CD4-positive, alpha-beta T cell treated with Interleukin-10 for 1 hour (primary cell): Measurements from ENCODE around the gene NAGA.
"Not testable (repeated sequence)": the region's sequence is repeated elsewhere in the genome, so short reads cannot be mapped to it uniquely, and the experiment has no call there.

Experiments used
- DNase-seq: peaks from one replicate; pipeline ENCODE4 v3.0.0-alpha.2; 2020

Gene NAGA

GRCh38 chr22:42070517-42071422 lies at the start of gene NAGA:
NAGA (minus strand) TSS chr22:42070812; CDS start chr22:42070297, 515 bp downstream.
- DNase-seq = peak; percentile 94

GRCh38 chr22:42116848-42117424 lies 46.3 kb upstream of the NAGA start:
- DNase-seq = no peak

DNA sequence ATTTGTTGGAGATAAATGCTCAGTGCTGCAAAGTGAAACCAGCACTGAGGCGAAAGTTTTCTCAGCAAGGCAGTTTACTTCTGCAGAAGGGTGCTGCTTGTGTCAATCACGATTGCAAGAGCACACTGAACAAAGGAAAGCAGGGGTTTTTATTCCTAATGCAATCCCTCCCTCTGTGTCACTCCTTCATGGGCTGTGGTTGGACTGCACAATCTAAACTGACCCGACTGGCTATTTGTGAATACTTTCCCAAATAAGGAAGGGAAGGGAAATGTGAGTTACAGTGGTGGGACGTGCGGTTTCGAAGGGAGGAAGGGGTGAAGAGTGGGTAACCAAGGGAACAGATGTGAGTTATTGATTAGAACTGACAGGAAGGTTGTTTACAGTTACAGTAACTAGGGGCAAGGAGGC lies 44.8 kb upstream of the NAGA start:
- DNase-seq = not testable (repeated sequence)

GRCh38 chr22:42114721-42115120 lies 44.1 kb upstream of the NAGA start:
- DNase-seq = no peak

DNA sequence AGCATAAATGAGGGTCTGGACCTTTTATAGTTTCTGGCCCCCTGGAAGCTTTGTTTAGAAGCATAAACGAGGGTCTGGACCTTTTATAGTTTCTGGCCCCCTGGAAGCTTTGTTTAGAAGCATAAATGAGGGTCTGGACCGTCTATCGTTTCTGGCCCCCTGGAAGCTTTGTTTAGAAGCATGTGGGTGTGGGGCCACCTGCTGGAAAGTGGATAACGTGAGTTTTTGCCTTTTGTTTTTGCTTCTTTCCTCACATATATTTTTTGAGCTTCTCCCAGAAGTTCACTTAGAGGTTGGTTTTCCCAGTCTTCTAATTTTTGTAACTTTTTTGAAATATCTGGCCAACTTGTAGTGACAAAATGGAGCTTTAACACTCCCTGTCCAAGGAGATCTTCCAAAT lies 42.2 kb upstream of the NAGA start:
- DNase-seq = not testable (repeated sequence)

GRCh38 chr22:42111798-42112197 lies 41.2 kb upstream of the NAGA start:
- DNase-seq = no peak

- no peak for DNase-seq
Observed at GRCh38 chr22:42108848-42109247, 38.2 kb upstream of the NAGA start.

DNA sequence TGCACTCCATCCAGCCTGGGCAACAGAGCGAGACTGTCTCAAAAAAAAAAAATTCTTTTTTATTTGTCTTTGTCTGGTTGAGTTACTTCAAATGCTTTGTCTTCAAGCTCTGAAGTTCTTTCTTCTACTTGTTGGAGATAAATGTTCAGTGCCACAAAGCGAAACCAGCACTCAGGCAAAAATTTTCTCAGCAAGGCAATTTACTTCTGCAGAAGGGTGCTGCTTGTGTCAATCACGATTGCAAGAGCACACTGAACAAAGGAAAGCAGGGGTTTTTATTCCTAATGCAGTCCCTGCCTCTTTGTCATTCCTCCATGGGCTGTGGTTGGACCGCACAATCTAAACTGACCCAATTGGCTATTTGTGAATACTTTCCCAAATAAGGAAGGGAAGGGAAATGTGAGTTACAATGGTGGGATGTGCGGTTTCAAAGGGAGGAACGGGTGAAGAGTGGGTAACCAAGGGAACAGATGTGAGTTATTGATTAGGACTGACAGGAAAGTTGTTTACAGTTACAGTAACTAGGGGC lies 33.8 kb upstream of the NAGA start:
- DNase-seq = not testable (repeated sequence)

DNA sequence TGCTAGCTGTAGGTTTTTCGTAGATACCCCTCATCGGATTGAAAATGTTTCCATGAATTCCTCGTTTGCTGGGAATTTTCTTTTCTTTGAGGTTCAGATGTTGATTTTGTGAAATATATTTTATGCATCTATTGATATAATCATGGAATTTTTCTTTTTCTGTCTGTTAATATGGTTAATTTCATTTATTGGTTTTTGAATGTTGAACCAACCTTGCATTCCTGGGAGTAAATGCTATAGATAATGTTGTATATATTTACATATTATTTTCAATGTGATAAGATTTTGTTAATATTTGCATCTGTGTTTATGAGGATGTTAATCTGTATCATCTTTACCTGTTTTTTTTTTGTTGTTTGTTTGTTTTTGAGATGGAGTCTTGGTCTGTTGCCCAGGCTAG lies 30.6 kb upstream of the NAGA start:
- no peak for DNase-seq

GRCh38 chr22:42091455-42091782 lies 20.8 kb upstream of the NAGA start:
- no peak for DNase-seq

DNA sequence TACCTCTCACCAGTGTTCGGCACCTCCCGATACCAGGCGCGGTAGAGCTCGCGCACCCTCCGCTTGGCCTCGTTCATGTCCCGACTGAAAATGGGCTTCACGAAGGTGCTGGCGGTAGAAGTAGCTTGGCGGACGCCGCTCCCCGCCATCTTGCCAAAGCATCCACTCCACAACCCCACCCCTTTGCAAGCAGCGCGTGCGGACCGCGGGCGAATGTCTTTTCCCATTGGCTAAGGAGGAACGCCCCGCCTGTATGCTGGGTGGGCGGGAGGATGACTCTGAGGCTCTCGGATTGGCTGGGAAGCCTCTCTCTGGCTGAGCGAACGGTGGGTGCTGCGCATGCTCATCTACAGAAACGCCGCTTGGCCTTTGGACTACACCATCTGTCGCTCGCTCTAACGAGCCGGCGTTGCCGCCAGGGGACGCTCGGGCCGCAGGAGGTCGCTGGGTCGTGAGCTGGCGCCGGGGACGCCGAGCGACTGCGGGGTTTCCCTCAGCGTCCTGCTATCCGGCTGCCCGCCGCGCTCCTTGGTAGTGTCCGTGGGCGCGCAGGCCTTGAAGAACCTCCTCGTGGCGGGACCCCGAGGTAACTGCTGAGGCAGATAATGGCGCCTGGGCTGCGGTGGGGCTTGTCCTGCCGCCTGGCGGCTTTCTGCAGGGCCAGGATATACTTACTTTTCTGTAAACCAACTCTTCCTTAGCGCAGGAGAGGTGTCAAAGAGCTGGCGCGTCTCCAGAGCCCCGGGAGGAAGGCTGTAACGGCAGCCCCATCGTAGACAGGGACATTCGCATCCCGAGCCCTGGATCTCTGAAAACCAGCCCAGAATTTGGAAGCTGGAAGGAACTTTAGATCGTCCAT lies 20.2 kb upstream of the NAGA start, which contains the start of gene NDUFA6:
TSS of gene NDUFA6 (minus strand) at position 177 of the 859 bp plus-strand sequence. CDS start at position 149, 28 bp downstream.
- DNase-seq = peak; percentile 99

DNA sequence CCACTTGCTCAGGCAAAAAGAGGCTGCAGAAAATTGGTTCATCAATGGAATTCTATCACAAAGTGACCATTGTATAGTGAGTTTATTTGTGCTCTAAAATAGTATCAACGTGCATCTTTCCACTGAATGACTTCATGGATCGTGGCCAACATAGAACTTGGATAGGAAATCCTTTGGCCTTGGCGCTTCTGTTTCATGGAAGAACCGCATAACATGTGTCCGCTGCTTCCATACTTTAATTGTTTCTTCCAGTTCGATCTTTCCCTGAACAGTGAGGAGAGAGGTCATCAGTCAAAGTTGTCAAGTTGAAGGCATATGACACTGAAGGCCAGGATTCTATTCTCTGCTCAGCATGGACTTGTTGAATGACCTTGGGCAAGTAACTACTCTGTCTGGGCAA lies 15.4 kb upstream of the NAGA start:
- no peak for DNase-seq

DNA sequence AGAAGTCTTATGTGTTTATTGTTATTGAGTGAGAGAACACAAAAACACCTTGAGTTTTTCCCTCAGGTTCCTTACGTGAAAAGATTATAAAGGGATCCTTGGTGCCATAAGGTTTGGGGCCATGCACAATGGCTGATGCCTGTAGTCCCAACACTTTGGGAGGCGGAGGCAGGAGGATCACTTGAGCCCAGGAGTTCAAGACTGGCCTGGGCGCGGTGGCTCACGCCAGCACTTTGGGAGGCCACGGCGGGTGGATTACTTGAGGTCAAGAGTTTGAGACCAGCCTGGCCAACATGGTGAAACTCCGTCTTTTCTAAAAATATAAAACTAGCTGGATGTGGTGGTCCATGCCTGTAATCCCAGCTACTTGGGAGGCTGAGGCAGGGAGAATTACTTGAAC lies 14.3 kb upstream of the NAGA start:
- no peak for DNase-seq

GRCh38 chr22:42083119-42083518 lies 12.5 kb upstream of the NAGA start:
- no peak for DNase-seq

- DNase-seq = peak; percentile 40
Observed at GRCh38 chr22:42080287-42080686, 9.7 kb upstream of the NAGA start.

DNA sequence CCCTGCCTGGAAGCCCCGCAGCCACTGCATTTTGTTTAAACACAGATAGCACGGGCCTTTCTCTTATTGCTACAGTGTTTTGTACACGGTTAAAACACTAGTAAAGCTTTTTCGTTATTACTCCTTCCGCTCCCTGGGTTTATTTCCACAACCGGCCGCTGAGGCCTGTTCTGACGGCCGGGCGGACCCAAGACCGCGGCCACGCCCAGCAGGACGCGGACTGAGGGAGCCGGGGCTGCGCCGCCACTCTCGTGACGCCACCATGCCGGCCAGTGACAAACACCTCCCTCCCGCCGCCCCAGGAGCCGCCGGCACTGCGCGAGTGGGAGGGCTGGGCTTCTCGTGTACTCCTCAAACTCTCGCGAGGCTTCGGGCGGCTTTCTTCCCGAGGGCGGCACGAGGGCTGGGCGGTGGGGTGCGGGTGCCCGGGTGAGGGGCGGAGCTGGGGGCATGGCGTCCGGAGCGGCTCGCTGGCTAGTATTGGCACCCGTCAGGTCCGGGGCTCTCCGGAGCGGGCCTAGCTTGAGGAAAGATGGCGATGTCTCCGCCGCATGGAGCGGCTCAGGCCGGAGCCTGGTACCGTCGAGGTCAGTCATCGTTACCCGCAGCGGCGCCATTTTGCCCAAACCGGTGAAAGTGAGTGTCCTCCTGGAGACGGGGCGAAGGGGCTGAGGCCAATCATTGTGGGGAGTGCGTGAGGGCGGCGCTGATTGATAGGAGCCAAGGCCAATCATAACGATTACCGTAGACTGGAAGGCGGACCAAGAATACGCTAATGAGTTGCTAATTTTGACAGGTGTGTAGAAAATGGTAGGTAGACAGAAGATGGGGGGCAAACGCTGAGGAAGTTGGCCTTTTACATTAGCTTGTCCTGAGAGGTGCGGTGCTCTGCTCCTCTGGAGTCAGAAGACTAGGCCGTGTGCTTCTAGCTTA lies 9.0 kb upstream of the NAGA start, which contains the start of gene SMDT1:
TSS of gene SMDT1 (plus strand) at position 382 of the 933 bp plus-strand sequence. CDS start at position 451, 69 bp downstream.
- DNase-seq = peak; percentile 98

DNA sequence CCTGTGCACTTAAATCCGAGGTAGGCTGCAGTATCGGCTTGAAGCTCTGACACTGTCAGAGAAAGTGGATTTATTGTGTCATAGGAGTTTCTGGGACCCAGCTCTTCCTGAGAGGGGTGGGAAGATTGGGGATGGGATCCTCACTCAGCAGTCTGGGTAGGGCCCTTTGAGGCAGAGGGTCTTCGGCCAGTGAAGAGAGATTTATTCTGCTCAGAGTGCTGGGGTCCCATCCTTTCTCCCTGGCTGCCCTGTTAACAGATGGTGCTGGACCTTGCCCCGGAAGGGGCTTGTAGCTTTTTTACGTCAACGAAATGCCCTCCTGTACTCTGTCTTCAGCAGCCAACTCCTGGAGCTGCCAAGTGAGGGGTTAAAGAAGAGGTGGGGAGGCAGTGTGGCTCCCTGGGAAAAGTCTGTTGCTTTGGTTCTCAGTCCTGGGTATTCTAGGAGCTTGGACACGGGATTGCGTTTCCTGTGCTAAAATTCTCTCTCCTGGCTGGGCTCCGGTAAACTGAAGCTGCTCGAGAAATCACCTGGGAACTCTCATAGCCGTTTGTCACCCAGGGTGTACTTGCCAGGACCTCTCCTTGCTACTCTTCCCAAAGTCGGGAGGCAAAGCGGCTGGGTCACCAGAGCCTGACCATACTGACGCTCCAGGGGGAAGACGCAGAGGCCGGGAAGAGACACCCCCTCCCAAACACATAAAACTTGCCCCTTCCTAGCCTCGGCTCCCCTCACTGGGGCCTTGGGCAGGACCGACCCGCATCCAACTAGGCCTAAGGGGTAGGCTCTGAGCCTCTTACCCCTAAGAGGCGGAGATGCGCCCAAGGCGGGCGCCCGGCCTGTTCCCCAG lies 8.1 kb upstream of the NAGA start:
- no peak for DNase-seq

DNA sequence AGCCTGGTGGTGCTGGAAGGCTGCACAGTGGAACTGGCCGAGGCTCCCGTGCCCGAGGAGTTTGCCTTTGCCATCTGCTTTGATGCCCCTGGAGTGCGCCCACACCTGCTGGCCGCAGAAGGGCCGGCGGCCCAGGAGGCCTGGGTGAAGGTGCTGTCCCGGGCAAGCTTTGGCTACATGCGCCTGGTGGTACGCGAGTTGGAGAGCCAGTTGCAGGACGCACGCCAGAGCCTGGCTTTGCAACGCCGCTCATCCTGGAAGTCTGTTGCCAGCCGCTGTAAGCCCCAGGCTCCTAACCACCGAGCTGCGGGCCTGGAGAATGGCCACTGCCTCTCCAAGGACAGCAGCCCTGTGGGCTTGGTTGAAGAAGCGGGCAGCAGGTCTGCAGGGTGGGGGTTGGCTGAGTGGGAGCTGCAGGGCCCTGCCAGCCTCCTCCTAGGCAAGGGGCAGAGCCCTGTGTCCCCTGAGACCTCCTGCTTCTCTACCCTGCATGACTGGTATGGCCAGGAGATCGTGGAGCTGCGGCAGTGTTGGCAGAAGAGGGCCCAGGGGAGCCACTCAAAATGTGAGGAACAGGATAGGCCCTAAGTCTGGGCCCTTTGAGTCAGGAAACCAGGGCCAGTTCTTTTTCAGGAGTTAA lies 7.0 kb upstream of the NAGA start:
- no peak for DNase-seq

- DNase-seq = no peak
Observed at GRCh38 chr22:42076764-42077485, 6.3 kb upstream of the NAGA start.
